GM20431 (cell line): ENCODE measurements around the gene SSTR1.

Experiments
- in situ Hi-C: fragments of 300-500 bp; cut with MseI, MboI; formaldehyde crosslinking; loops from one replicate; pipeline ENCODE4 v1.15.0; 2020; ENCODE audit warnings: low sequenced_read_pairs; ENCODE audit not compliant: unreplicated experiment

Gene SSTR1

DNA sequence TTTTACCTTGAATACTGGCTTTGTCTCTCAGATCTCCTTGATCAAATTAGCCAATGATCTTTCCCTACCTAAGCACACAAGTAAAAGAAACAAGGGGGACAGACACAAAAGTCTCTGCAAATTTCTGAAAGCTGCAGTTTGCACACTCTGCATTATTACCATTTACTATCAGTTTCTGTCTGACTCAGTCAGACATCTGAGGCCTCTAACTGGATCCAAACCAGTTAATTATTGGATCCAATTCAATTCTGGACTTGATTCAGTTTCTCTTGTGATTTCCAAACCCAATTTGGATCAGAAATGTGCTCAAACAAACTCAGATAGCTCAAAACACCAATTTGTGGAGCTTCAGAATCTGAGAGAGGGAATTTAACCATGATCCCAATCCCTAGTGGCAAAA is 16.6 kb downstream of the SSTR1 start:
- in situ Hi-C loops: no loop called here

DNA sequence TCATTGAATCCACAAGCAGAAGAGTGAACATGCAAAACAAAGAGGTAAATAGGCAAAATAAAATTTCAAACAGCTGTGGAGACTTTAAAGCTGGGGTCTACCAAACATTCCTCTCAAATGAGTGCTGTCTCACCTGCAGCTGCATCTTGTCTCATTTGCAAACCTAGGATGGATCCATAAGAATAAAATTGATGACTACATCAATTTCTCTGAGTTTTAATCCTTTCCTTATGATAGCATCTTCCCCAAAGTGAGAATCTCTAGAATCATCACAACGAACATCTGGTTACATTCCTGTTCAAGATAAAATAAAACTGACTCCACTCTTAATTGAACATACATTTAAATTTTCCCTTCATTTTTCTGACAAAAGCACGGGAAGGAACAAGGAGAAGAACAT is 18.2 kb downstream of the SSTR1 start:
- in situ Hi-C loops: no loop called here

DNA sequence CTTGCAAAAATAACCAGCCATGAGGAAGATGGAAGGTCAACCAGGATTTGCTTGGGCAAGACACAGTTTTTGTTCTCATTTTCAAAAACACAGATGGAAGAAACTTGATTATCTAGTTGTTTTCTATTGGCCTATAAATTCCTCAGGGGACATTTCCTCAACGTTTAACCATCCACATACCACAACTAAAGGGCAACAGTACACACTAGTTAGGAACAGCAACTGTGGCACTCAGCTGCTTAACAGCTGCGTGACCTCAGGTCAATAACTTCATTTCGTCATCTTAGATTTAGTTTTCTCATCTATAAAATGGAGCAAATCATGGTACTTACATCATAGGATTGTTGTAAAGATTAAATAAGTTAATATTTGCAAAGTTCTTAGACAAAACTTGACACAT is 18.7 kb downstream of the SSTR1 start:
- in situ Hi-C loops: no loop called here

DNA sequence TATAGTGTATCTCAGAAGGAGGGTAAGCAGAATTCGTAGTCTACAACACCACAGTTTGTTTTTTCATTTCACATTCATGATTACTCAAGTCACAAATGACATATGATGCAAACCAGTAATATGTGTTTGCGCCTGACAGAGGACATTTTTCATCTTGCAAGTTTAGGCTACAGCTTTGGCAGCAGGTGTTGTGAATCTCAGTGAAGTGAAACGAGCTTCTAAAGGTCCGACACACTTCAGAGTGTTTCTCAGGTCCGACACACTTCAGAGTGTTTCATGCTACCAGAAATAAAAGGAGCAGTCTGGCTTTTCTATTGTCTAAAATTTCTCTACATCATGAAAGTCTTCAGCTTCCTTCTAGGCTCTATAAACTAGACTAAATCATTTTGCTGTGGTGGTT is 25.5 kb downstream of the SSTR1 start:
- in situ Hi-C loops: no loop called here

DNA sequence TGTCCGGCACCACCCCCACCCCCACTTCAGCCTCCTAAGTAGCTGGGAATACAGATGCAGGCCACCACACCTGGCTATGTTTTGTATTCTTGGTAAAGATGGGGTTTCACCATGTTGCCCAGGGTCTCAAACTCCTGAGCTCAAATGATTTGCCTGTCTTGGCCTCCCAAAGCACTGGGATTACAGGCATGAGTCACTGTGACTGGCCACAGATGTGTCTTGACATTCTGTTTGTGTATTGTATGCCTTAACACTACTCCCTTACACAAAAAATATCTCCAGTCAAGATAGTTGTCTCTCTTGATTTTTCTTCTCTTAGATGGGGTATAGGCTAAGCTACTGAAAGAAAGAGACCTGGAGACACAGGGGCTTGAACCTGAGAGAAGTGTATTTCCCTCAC is 30.6 kb downstream of the SSTR1 start:
- in situ Hi-C loops: no loop called here

DNA sequence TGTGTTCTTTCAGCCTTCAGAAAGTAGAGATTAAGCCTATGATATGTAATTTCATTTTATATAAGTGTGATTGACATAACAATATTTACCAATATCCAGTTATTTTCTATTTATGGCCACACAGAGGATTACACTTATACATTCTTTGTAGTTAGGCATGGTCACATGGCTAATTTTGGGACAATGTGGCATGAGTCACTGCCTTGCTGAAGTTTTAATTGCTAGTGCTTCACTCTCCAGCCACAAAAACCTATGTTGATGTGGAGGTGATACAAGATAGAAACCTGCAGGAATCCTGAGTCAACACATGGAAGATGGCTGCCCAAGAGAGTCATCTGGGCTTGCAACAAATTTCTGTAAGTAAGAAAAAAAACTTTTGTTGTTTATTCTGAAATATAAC is 31.2 kb downstream of the SSTR1 start:
- in situ Hi-C loops: no loop called here

DNA sequence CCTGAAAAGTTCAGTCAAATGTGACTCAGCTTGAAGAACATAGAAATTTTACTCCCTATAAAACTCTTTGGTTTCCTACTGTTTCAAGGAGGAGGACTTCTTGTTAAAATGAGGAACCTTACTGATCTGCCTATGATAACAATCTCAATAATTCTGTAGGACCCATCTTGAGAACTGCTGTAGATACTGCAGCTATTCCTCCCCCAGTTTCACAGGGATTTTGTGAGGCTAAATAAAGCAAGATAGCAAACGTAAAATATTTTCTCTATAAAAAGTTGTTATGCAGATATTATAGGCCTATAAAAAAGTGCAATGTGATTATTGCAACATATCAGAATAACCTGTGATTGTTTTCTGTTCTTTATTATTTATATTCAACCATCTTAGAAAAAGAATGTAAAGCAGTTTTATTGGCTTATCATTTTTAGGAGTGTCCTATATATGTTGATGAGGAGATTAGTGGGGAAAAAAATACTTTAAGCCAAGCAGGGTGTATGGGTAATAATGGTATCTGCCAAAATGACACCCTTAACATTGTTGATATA is 36.1 kb downstream of the SSTR1 start:
- in situ Hi-C loops: no loop called here

DNA sequence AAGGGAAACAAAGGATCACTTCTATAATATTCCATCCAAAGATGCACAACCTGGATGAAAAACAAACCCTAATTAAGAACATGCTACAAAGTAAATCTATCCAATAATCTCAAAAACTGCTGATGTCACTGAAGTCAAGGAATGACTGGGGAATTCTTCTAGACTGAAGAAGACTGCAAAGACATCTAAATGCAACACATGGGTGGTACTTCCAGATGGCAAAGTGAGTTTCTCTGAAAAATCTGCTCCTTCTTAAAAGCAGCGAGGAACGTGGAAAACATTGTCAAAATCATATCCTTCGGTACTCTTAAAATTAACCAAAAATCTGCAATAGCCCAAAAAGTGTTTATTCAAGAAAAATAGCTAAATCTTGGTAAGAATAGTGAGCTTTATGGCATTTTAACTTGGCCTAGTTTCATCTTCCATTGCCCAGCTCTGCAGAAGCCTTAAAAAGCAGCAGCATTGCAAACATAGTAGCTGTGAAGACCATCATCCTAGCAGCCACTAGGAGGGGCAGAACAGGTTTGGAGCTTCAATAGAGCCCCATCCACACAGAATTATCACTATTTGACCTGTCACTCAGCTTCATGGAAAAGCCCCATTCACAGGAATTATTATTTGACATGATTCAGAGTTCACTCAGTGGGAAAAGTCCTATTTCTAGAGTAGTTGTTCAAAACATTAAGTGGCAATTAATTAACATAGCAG is 40.8 kb downstream of the SSTR1 start:
- in situ Hi-C loops: no loop called here

DNA sequence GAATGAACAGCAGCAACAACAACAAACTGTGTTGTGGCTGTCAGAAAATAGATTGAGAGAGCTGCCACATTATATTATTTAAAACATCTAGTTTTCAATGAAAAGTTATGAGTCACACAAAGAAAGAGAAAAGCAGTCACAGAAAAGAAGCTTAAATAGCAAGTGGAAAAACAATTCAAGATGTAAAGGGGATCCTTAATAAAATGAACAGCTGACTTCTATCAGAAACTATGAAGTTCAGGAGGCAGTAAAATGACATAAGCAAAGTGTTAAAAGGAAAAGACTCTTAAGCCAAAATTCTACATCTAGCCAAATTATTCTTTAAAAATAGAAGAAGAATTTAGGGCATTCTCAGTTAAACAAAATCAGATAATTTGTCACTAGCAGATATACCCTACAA is 42.6 kb downstream of the SSTR1 start:
- in situ Hi-C loops: no loop called here

DNA sequence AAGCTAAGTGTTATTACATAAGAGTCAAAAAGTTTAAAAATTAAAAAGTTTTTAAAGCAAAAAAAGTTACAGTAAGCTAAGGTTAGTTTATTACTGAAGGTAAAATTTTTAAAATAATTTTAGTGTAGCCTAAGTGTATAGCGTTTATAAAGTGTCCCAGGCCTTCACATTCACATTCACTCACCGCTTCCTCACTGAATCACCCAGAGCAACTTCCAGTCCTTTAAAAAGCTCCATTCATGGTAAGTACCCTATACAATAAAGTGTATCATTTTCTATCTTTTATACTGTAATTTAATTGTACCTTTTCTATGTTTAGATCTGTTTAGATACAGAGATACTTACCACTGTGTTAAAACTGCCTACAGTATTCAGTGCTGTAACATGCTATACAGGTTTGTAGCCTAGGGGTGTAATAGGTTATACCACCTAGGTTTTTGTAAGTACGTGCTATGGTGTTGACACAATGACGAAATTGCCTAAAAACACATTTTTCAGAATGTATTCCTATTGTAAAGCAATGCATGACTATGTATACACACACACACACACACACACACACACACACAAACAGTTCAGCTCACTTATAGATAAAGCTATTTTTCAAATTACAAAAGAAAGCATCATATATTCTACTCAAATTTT is 44.5 kb downstream of the SSTR1 start:
- in situ Hi-C loops: no loop called here

DNA sequence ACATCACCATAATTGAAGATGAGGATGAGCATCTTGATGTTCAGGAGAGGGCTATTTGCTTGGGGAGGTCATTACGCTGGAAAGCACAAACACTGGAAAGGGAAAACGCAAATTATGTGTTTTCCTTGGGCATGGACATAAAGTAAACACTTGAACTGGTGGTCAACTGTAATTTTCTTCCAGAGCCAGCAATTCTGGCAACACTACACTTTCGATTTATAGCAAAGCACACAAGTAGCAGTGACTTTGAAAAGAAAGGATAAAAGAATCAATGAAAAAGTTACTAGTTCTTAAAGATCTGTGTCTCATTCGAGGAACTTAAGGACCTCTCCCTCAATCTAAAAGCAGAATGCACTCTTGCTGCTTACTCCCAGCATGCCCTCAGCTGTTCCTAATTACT is 46.0 kb downstream of the SSTR1 start:
- in situ Hi-C loops: no loop called here

DNA sequence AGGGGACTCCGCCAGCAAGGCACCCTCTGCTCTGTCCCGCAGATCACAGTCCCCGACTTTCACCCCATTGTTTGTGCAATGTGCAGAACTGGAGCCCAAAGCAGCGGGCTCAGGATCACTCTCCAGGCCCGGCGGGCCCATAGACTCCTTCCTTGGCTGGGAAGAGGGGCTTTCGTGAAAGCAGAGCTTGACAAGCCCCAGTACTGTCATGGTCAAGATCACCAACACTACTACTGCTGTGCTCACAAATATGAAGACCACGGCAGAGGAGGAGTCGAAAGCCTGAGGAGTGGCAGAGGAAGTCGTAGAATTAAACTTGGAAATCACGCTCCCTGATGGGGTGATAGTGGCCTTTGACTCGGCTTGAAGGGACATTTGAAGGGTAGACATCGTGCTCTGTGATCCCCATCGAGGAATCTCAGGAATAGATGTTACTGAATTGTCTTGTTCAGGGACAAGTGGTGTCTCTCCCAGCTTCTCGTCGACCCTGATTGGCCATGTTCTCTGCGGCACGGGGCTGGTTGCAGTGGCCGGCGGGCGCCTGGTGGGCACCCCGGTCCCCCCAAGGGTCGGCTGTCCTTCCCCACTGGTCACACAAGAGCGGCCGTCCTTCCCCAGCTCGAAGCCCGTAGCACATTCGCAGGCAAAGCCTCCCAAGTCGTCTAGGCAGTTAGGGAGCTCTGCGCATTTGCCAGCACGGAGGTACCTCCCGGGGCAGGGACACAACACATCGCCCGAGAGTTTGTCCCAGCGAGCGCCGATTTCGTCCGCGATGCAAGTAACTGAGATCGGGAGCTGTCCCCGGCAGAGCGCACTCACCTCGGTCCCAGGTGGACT is 47.1 kb downstream of the SSTR1 start:
- in situ Hi-C loops: no loop called here

DNA sequence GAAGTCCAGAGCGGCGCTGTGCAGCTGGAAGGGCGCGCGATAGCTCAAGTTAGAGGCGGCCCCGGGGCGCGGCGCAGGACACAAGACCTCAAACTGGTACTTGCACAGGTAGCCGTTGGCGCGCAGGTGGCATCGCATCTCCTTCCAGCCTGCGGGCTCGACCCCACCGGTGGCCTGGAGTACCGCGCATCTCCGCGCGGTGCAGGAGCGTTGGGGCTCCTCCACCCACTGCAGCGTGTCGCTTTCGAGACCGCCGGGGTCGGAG is 47.6 kb downstream of the SSTR1 start:
- in situ Hi-C loops: no loop called here

DNA sequence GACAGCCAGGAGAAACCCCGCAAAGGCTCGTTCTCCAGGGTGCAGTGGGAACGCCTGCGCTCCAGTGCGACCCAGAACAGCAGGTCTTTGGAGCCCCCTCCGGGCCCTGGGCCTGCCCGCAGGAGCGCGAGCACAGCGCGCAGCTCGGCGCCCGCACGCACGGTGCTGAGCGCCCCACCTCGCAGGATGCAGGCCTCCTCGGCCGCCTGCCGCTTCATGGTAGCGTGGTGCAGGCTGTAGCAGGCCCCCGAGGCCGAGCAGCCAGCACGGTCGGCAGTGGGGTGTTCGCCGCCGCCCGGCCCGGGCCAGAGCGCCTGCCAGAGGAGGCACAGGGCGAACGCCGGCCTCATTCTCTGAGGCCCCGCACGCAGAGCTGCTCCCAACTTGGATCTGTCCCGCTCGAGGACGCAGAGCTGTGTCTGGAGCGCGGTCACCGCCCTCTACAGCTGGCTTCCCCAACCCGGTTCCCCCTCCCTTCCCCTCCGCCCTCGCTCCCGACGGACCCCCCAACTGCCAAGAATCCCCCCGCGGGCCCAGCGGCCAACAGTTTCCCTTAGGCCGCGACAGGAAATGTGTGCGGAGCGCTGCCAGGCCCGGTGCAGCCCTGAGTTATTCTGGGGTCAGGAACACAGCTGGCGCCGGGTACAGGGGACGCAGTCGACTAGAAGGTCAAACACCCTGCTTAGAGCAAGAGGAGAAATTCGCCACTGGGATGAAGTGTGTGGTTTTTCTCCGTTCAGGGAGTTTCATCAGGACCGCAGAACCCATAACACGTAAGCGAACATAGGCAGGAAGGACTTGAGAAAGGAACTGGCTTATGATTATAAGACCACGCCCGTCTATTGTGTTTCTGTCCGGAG is 48.2 kb downstream of the SSTR1 start, which contains the start of gene CLEC14A:
CLEC14A (minus strand) TSS at position 421 of the 860 bp plus-strand sequence; CDS start at position 350, 71 bp downstream.
- in situ Hi-C loops: no loop called here

DNA sequence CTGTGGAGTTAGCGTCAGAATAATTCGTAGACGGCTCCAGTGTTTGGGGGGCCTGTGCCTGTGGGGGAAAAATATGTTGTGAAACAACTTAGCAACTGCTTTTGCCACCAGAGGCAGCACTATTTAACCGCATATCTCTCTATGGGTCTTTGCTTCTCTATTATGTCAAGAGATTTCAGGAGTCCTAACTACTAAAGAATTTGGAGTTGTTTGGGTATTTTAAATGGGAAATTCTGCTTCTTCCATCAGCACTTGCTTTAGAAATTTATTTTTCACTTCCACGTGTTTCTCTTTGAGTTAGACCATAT is 48.8 kb downstream of the SSTR1 start:
- in situ Hi-C loops: no loop called here

DNA sequence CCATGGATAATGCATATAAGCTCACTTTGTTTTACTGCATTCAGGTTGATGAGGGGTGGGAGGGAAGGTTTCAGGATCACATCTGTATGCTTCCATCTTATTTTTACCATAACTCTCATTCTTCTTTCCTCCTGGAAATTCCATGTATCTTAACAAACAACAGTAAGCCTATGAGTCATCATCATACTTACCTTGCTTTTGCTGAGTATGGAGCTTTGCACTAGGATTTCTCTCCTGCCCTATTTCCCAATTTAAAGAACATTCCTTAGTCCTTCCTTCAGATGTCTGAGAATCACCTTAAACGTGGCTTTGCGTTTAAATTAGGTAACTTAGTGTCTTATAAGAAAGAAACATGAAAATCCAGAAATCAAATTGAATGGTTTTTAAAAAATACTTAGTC is 49.8 kb downstream of the SSTR1 start:
- in situ Hi-C loops: no loop called here

DNA sequence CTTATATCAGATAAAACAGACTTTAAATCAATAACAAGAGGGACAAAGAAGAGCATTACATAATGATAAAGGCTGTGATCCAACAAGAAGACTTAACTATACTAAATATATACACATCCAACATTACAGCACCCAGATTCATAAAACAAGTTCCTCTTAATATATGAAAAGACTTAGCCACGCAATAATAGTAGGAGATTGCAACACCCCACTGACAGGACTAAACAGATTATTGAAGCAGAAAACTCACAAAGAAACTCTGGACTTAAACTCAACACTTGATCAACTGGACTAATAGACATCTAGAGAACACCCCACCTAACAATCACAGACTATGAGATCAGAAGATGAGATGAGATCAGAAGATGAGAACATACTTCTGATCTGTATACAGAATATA is 53.9 kb downstream of the SSTR1 start:
- in situ Hi-C loops: no loop called here
